Urinary bladder (tissue), 4 donors: ENCODE results near the gene H2BW1. TPM values are rescaled to one million over a fixed set of nuclear protein-coding genes. Genes with fewer than 3 reads are reported as not detected.
"Not testable (repeated sequence)": the region's sequence is repeated elsewhere in the genome, so short reads cannot be mapped to it uniquely, and the experiment has no call there.

Experiments
- DNase-seq: peaks from one replicate; pipeline ENCODE4 v3.0.0-alpha.2; 2015; ENCODE audit errors: extremely low spot score
- H3K27ac ChIP-seq: one replicate; pipeline ENCODE4 v1.5.1; 2013; ENCODE audit warnings: low read depth, mild to moderate bottlenecking, moderate library complexity
- H3K36me3 ChIP-seq: one replicate; pipeline ENCODE4 v1.6.1; 2013; ENCODE audit warnings: mild to moderate bottlenecking, moderate library complexity; ENCODE audit not compliant: insufficient read depth
- H3K4me1 ChIP-seq: one replicate; pipeline ENCODE4 v1.6.1; 2013; ENCODE audit warnings: mild to moderate bottlenecking, moderate library complexity; ENCODE audit not compliant: insufficient read depth
- H3K4me3 ChIP-seq: one replicate; pipeline ENCODE4 v1.5.1; 2013; ENCODE audit warnings: low read depth, low read length
- WGBS: extraction: QIAGEN DNeasy Blood & Tissue Kit; methylation state at CpG from one replicate; pipeline ENCODE4 v1.1.7; 2013; 5-methylcytosine and 5-hydroxymethylcytosine counted together
- polyA plus RNA-seq: library from polyadenylated mRNA; stranded (reverse); fragments of 200-250 nt; gene quantifications from one replicate; pipeline ENCODE4 v1.2.3, GENCODE V29; 2013
- total RNA-seq: library from RNA; depleted of rRNA; stranded (reverse); fragments of >200 nt; gene quantifications from one replicate; pipeline ENCODE4 v1.2.3, GENCODE V29; 2014
- donor health status: healthy with polysubstance abuse.
- donor health status: healthy.

Gene H2BW1
- total and polyA plus RNA-seq, 2 donors, result not detected

DNA sequence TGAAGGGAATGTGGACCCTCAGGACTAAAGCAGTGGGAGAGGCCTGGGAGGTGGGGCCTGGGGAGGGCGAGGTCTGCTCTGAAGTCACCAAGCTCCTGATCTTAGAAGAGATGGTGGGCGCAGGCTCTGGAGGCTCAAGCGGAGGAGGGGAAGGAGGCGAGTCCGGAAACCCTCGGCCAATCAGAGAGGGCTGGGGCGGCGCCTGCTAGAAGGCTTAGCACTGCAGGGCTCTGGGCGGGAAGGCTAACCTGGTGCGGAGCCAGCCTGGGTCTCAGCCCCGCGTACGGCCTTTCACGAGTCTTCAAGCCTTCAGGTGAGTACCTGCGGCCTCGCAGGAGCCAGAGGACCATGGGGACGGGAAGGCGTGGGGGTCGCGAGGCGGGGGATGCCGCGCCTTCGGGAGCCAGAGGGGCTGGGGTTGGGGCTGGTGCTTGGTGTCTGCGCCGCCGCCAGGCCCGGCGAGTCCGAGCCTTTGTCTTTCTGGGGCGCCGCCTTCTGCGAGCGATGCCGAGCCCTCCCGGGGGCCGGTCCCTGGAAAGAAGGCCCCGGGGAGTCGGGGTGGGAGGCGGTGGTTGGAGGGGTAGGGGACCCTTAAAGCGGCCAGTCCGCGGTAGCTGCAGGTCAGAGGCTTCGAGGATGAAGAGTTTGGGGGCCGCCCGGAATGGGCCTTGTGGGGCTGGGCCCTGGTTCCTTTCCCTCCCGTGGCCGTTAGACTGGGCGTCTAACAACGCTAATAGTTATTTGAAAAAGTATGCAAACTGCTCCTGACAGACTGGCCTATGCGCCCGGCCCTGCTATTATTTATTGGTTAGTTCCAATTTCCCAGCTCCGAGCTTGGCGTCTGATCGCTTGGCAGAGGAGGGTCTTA is 50.9 kb downstream of the H2BW1 start, which contains the start of gene TMSB15B:
Gene TMSB15B, plus strand, starts transcription at position 217 of the 868 bp plus-strand sequence.
- H3K27ac ChIP-seq, H3K4me3 ChIP-seq, H3K4me1 ChIP-seq, H3K36me3 ChIP-seq, DNase-seq: not testable (repeated sequence)
- no CpG with 5 or more reads among the region's 55 CpGs for WGBS

Other genes with a start within 250 kb of the H2BW1 start
- 68.2 TPM for gene PLP1, start 236.9 kb downstream of the H2BW1 start, total RNA-seq
- gene PLP1, start 236.9 kb downstream of the H2BW1 start, polyA plus RNA-seq, result 20.9 TPM
- 33.6 TPM for gene RAB9B, start 181.5 kb downstream of the H2BW1 start, total RNA-seq
- gene RAB9B, start 181.5 kb downstream of the H2BW1 start, polyA plus RNA-seq, result 16.2 TPM
- gene TMSB15B, start 51.1 kb downstream of the H2BW1 start, total RNA-seq, result 18.6 TPM
- gene TMSB15B, start 51.1 kb downstream of the H2BW1 start, polyA plus RNA-seq, result 9.3 TPM
- not detected for gene H2BW2, start 26.2 kb upstream of the H2BW1 start, total RNA-seq
- not detected for gene H2BW2, start 26.2 kb upstream of the H2BW1 start, polyA plus RNA-seq
- gene TMSB15C, start 62.5 kb upstream of the H2BW1 start, total RNA-seq, result 19.7 TPM
- 1.4 TPM for gene TMSB15C, start 62.5 kb upstream of the H2BW1 start, polyA plus RNA-seq
- gene ZCCHC18, start 98.8 kb upstream of the H2BW1 start, total RNA-seq, result 3.3 TPM
- 2.2 TPM for gene ZCCHC18, start 98.8 kb upstream of the H2BW1 start, polyA plus RNA-seq
- gene SLC25A53, start 143.3 kb upstream of the H2BW1 start, total RNA-seq, result 23.7 TPM
- gene SLC25A53, start 143.3 kb upstream of the H2BW1 start, polyA plus RNA-seq, result 10.6 TPM
- gene FAM199X, start 152.7 kb upstream of the H2BW1 start, total RNA-seq, result 34.7 TPM
- gene FAM199X, start 152.7 kb upstream of the H2BW1 start, polyA plus RNA-seq, result 10.9 TPM
- not detected for gene ESX1, start 241.2 kb upstream of the H2BW1 start, total RNA-seq
- not detected for gene ESX1, start 241.2 kb upstream of the H2BW1 start, polyA plus RNA-seq